Measurements from ENCODE around the gene FOXG1.

Gene FOXG1

GRCh38 chr14:28770630-28771029 lies 4.0 kb downstream of the FOXG1 start:
- H3K4me3 ChIP-seq (ENCODE audit: control insufficient read depth, low read depth, low read length): no peak overlapping the region
- no peak for DNase-seq (ENCODE audit: low read depth)
- TF ChIP-seq CTCF (conservative IDR thresholded peaks at IDR 0.05; ENCODE audit: control insufficient read depth, insufficient read depth, low read depth, low read length): no peak

GRCh38 chr14:28771168-28771567 lies 4.6 kb downstream of the FOXG1 start:
- H3K4me3 ChIP-seq (ENCODE audit: control insufficient read depth, low read depth, low read length): no peak overlapping the region
- no peak for DNase-seq (ENCODE audit: low read depth)
- no peak for TF ChIP-seq CTCF (conservative IDR thresholded peaks at IDR 0.05; ENCODE audit: control insufficient read depth, insufficient read depth, low read depth, low read length)

GRCh38 chr14:28772613-28773012 lies 6.0 kb downstream of the FOXG1 start:
- no peak for TF ChIP-seq CTCF (conservative IDR thresholded peaks at IDR 0.05; ENCODE audit: control insufficient read depth, insufficient read depth, low read depth, low read length)
- H3K4me3 ChIP-seq (ENCODE audit: control insufficient read depth, low read depth, low read length): no peak overlapping the region
- no peak for DNase-seq (ENCODE audit: low read depth)

- no peak for DNase-seq (ENCODE audit: low read depth)
- TF ChIP-seq CTCF (conservative IDR thresholded peaks at IDR 0.05; ENCODE audit: control insufficient read depth, insufficient read depth, low read depth, low read length): no peak
- H3K4me3 ChIP-seq (ENCODE audit: control insufficient read depth, low read depth, low read length): no peak overlapping the region
Observed at GRCh38 chr14:28773176-28773575, 6.6 kb downstream of the FOXG1 start.

GRCh38 chr14:28773861-28774691 lies 7.5 kb downstream of the FOXG1 start:
- H3K4me3 ChIP-seq (ENCODE audit: control insufficient read depth, low read depth, low read length): no peak overlapping the region
- TF ChIP-seq CTCF (conservative IDR thresholded peaks at IDR 0.05; ENCODE audit: control insufficient read depth, insufficient read depth, low read depth, low read length): peak; percentile 52
- DNase-seq (ENCODE audit: low read depth): peak; percentile 66

- no peak overlapping the region for H3K4me3 ChIP-seq (ENCODE audit: control insufficient read depth, low read depth, low read length)
- no peak for DNase-seq (ENCODE audit: low read depth)
- no peak for TF ChIP-seq CTCF (conservative IDR thresholded peaks at IDR 0.05; ENCODE audit: control insufficient read depth, insufficient read depth, low read depth, low read length)
Observed at GRCh38 chr14:28774764-28775735, 8.5 kb downstream of the FOXG1 start.

Measured in fibroblast of mammary gland (primary cell).